Tibial nerve (tissue), 3 donors: ENCODE measurements around the gene ATP7A.
A peak's percentile ranks its signal among the peaks of the same experiment; 100 is the strongest.

Experiments used
- CTCF ChIP-seq, 5 experiments: fragments of 200-600 bp in 3 of 5; fragments of 450-650 bp in 2 of 5; sonication (generic) in 3 of 5; IDR thresholded peaks; one replicate each; pipeline ENCODE4 v1.5.1; 2016 to 2019; ENCODE audit warnings: antibody characterized with exemption in 5 of 5, mild to moderate bottlenecking in 3 of 5, moderate library complexity in 2 of 5
- POLR2A ChIP-seq, 2 donors: fragments of 450-650 bp; IDR thresholded peaks; one replicate each; pipeline ENCODE4 v1.6.1; 2017; ENCODE audit warnings: antibody characterized with exemption in 2 of 2, mild to moderate bottlenecking in 2 of 2, moderate library complexity in 2 of 2

- TF ChIP-seq CTCF (IDR thresholded peaks at IDR 0.05) (peak in 3 of 5 experiments; percentile 8 to 37 (median 13)), POLR2A (IDR thresholded peaks at IDR 0.05) (no peak)
Observed at GRCh38 chrX:78029663-78030062, 119.2 kb downstream of the ATP7A start.
